ENCODE data around the gene ZNF253.

The ZNF253 gene

DNA sequence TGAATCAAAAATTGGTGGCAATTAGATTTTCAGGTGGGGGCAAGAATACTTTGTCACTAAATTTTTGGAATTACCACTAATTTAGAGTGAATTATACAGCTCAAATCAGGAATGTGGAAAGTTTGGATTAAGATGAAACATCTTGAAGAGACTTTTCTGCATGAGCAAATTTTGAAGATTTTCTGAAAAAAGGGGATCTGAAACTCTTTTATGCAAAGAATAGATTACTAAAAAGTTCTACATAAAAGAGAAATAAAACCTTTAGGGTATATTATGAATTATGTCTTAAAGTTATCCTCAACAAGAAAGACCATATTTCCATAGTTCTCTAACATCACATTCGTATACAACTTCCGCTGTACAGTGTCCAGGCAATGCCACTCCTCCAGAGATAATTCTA lies 71.7 kb downstream of the ZNF253 start:
- Histone ChIP-seq H3K4me1 (no peaks in the 10 kb centered on the region), H3K9me3 (peaks cover 71% of the 10 kb centered on the region), H3K4me2 (no peak overlapping the region), H3K4me3 (no peak overlapping the region), H3K27ac (no peak overlapping the region), H4K20me1 (no peaks in the 10 kb centered on the region), H3K9ac (no peak overlapping the region), H3K27me3 (no peaks in the 10 kb centered on the region), H3K36me3 (peaks cover 42% of the 10 kb centered on the region)
- no peak for TF ChIP-seq Cebpa-rat (IDR thresholded peaks at IDR 0.05)

DNA sequence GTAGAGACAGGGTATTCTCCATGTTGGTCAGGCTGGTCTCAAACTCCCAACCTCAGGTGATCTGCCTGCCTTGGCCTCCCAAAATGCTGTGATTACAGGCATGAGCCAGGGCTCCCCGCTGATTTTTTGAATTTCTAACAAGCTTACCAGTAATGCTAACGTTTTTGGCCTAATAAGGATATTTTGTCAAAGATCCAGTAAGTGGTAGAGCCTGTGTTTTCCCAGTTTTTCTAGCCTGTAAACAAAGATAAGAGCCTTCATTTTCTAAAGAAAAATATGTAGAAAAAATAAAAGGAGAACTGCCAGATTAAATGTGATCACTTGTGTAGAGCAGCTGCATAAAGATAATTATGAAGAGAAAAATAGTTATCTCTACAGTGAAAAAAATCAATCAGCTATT lies 72.8 kb downstream of the ZNF253 start:
- Histone ChIP-seq H3K4me2 (no peak overlapping the region), H3K4me3 (no peak overlapping the region), H3K9me3 (peaks cover 60% of the 10 kb centered on the region), H3K9ac (no peak overlapping the region), H4K20me1 (no peaks in the 10 kb centered on the region), H3K27me3 (no peaks in the 10 kb centered on the region), H3K4me1 (no peaks in the 10 kb centered on the region), H3K36me3 (peaks cover 36% of the 10 kb centered on the region), H3K27ac (no peak overlapping the region)
- TF ChIP-seq Cebpa-rat (IDR thresholded peaks at IDR 0.05), result no peak

DNA sequence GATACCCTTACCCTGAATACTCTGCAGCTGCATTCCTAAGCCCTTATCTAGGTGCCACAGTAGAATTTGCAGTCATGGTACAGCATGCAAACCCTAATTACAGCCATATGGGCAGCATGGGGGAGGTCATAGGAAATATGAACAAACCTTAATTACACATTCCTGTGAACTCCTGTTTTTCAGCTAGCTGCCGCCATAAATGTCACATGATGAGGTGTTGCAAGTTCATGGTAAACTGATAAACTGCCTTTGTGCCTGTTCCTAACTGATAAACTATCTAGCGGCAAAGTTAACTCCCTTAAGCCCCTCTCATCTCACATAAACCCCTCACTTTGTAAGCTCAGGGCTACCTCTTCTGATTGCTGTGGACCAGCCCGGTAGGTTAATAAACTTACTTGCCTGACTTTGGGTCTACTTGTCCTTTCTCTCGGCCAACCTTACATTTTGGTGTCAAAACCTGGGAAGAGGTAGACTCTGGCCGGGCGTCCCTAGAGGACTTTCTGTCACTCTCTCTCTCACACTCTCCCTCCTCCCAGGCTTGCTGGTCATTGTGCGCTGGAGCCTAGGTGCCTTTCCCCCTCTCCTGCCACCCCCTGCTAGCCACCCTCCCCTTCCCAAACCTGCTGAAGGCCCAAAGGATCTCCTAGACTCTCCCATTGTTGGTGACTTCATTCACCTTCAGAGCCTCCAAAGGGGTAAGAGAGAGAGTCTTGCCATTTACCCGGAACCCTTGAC lies 78.3 kb downstream of the ZNF253 start:
- peaks cover 15% of the 10 kb centered on the region for H3K4me1 ChIP-seq
- peaks cover 4% of the 10 kb centered on the region; the same call in 1 of the 2 replicates for H3K36me3 ChIP-seq
- no peaks in the 10 kb centered on the region for H4K20me1 ChIP-seq
- H3K27ac ChIP-seq, result no peak overlapping the region
- H3K4me2 ChIP-seq, result no peak overlapping the region
- TF ChIP-seq Cebpa-rat (IDR thresholded peaks at IDR 0.05), result no peak
- H3K9ac ChIP-seq, result no peak overlapping the region
- H3K4me3 ChIP-seq, result no peak overlapping the region
- H3K9me3 ChIP-seq, result peaks cover 59% of the 10 kb centered on the region
- H3K27me3 ChIP-seq, result no peaks in the 10 kb centered on the region
